SK-N-SH (cell line): ENCODE measurements around the gene ERCC8. TPM values are rescaled to one million over a fixed set of nuclear protein-coding genes. Genes with fewer than 3 reads are reported as not detected.
"Not testable (repeated sequence)": the region's sequence is repeated elsewhere in the genome, so short reads cannot be mapped to it uniquely, and the experiment has no call there.

ENCODE experiments used
- CTCF ChIA-PET: fragments of 300-600, 350-600 bp; formaldehyde crosslinking; extraction: SDS; loops from one replicate; lab custom pipeline; 2021; lab: Yijun Ruan, JAX
- POLR2A ChIA-PET: fragments of 350-600 bp; sonication (Branson Sonifier 250); formaldehyde crosslinking; extraction: SDS; loops from one replicate; lab custom pipeline; 2020; ENCODE audit warnings: antibody characterized with exemption, inconsistent platforms; lab: Yijun Ruan, JAX
- DNase-seq: peaks from one replicate; pipeline ENCODE4 v3.0.0; 2012
- H2AFZ ChIP-seq: fragments of 200-600 bp; sonication (generic); 2 replicates; pipeline ENCODE4 v1.8.1; 2016; ENCODE audit warnings: antibody characterized with exemption, mild to moderate bottlenecking, low read depth
- H3F3A ChIP-seq: fragments of 200-600 bp; sonication (generic); replicated peaks from 2 replicates; pipeline ENCODE3; 2016; ENCODE audit warnings: antibody characterized with exemption, mild to moderate bottlenecking; ENCODE audit not compliant: insufficient read depth
- H3K27ac ChIP-seq, 2 experiments: fragments of 200-500 bp in 1 of 2; fragments of 200-600 bp in 1 of 2; sonication (Bioruptor generic) in 1 of 2; sonication (generic), shearing (Covaris generic) in 1 of 2; 2 replicates each; pipeline versions ENCODE4 v1.5.1 to v1.6.1; 2014 to 2016; ENCODE audit warnings: low read depth in 2 of 2, inconsistent platforms in 1 of 2, low read length in 1 of 2, mild to moderate bottlenecking in 1 of 2, mixed read lengths in 1 of 2
- H3K27me3 ChIP-seq: fragments of 200-600 bp; sonication (generic), shearing (Covaris generic); 2 replicates; pipeline ENCODE4 v1.6.1; 2016; ENCODE audit warnings: mixed run types; ENCODE audit not compliant: insufficient read depth
- H3K36me3 ChIP-seq, 2 experiments: fragments of 200-500 bp in 1 of 2; fragments of 200-600 bp in 1 of 2; sonication (Bioruptor generic) in 1 of 2; sonication (generic) in 1 of 2; replicated peaks in 1 of 2; 2 replicates each; pipeline versions ENCODE3 to v1.5.1; 2014 to 2016; ENCODE audit warnings: low read length in 1 of 2, mild to moderate bottlenecking in 1 of 2; ENCODE audit not compliant: insufficient read depth in 2 of 2, control insufficient read depth in 1 of 2
- H3K4me1 ChIP-seq, 2 experiments: fragments of 200-500 bp in 1 of 2; fragments of 200-600 bp in 1 of 2; sonication (Bioruptor generic) in 1 of 2; sonication (generic), shearing (Covaris generic) in 1 of 2; 2 replicates each; pipeline versions ENCODE4 v1.5.1 to v1.6.1; 2014 to 2016; ENCODE audit warnings: low read depth in 1 of 2, low read length in 1 of 2, mixed run types in 1 of 2; ENCODE audit not compliant: insufficient read depth in 2 of 2, control insufficient read depth in 1 of 2
- H3K4me2 ChIP-seq: fragments of 200-600 bp; sonication (generic), shearing (Covaris generic); 2 replicates; pipeline ENCODE4 v1.6.1; 2017; ENCODE audit warnings: mixed run types
- H3K4me3 ChIP-seq, 2 experiments: fragments of 200-500 bp in 1 of 2; fragments of 200-600 bp in 1 of 2; sonication (Bioruptor generic) in 1 of 2; sonication (generic), shearing (Covaris generic) in 1 of 2; 2 replicates each; pipeline versions ENCODE4 v1.5.1 to v1.8.1; 2014 to 2016; ENCODE audit warnings: low read depth in 2 of 2, inconsistent platforms in 1 of 2, low read length in 1 of 2, mild to moderate bottlenecking in 1 of 2, mixed read lengths in 1 of 2, moderate library complexity in 1 of 2
- H3K79me2 ChIP-seq: fragments of 200-600 bp; sonication (generic); 2 replicates; pipeline ENCODE4 v1.8.1; 2017; ENCODE audit warnings: mild to moderate bottlenecking; ENCODE audit not compliant: insufficient read depth
- H3K9ac ChIP-seq: fragments of 200-600 bp; sonication (generic); 2 replicates; pipeline ENCODE4 v1.6.1; 2017; ENCODE audit warnings: mixed run types
- H3K9me2 ChIP-seq: fragments of 200-600 bp; sonication (generic); 2 replicates; pipeline ENCODE4 v1.6.1; 2017; ENCODE audit warnings: mixed run types
- H3K9me3 ChIP-seq: fragments of 200-600 bp; sonication (generic); 2 replicates; pipeline ENCODE4 v1.6.1; 2017; ENCODE audit warnings: mixed run types, mild to moderate bottlenecking, moderate library complexity
- H4K20me1 ChIP-seq: fragments of 200-600 bp; sonication (generic); 2 replicates; pipeline ENCODE4 v1.6.1; 2017; ENCODE audit warnings: mild to moderate bottlenecking, mixed run types; ENCODE audit not compliant: insufficient read depth
- CHD2 ChIP-seq: fragments of 150-350 bp; IDR thresholded peaks from 2 replicates; pipeline ENCODE4 v1.6.1; 2018; ENCODE audit warnings: low read length; ENCODE audit not compliant: partially characterized antibody
- FOXJ3 ChIP-seq: sonication (generic); formaldehyde crosslinking; IDR thresholded peaks from 2 replicates; pipeline ENCODE4 v1.5.1; 2020; ENCODE audit warnings: mild to moderate bottlenecking, missing genetic modification reagents
- RXRA ChIP-seq: IDR thresholded peaks from 2 replicates; pipeline ENCODE4 v1.4.0; 2012; ENCODE audit warnings: low read depth, mild to moderate bottlenecking, borderline replicate concordance
- WGBS: methylation state at CpG from one replicate; pipeline ENCODE4 v1.1.6; 2017; ENCODE audit warnings: low lambda C conversion rate; 5-methylcytosine and 5-hydroxymethylcytosine counted together
- polyA plus RNA-seq, 3 experiments: library from polyadenylated mRNA; depleted of rRNA; stranded (reverse); fragments of >200 nt; gene quantifications; 2 replicates each; pipeline ENCODE4 v1.2.3, GENCODE V29; 2012
- TF ChIP-seq, protein P1 (sequence below): fragments of 200-600 bp; sonication (generic); IDR thresholded peaks from 2 replicates; pipeline ENCODE4 v1.6.1; 2017; ENCODE audit warnings: antibody characterized with exemption, mild to moderate bottlenecking, moderate library complexity
- TF ChIP-seq, protein P2 (sequence below): IDR thresholded peaks from 2 replicates; pipeline ENCODE4 v1.4.0; 2012; ENCODE audit warnings: low read depth, borderline replicate concordance

The ERCC8 gene
- polyA plus RNA-seq, 1 of the 3 experiments (the other 2 are of a cell fraction), result 11.6 TPM

DNA sequence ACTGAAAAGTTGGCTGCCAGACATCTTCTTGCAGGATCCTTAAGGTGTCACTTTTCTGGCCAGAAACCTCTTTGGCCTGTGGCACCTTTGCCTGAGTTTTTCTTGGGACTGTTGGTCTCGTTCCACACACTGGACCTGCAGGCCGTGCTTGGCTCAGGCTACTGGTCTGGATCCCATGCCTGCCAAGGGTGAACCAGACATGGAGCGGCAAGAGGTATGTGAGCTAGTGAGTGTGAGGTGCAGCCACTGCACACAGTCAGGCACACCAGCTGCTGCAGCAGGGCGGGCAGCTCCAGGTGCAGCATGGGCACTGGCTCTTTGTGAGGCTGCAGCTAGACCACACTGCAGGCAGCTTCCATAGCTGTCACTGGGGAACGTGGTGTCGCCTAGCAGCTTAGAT lies 48.0 kb upstream of the ERCC8 start:
- TF ChIP-seq, protein P1, sequence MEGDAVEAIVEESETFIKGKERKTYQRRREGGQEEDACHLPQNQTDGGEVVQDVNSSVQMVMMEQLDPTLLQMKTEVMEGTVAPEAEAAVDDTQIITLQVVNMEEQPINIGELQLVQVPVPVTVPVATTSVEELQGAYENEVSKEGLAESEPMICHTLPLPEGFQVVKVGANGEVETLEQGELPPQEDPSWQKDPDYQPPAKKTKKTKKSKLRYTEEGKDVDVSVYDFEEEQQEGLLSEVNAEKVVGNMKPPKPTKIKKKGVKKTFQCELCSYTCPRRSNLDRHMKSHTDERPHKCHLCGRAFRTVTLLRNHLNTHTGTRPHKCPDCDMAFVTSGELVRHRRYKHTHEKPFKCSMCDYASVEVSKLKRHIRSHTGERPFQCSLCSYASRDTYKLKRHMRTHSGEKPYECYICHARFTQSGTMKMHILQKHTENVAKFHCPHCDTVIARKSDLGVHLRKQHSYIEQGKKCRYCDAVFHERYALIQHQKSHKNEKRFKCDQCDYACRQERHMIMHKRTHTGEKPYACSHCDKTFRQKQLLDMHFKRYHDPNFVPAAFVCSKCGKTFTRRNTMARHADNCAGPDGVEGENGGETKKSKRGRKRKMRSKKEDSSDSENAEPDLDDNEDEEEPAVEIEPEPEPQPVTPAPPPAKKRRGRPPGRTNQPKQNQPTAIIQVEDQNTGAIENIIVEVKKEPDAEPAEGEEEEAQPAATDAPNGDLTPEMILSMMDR, result no peak
- TF ChIP-seq, all 33 proteins: peak for 0
- CTCF ChIA-PET, result interaction anchor here (1.0 to 1.6 kb wide), 2 partner anchors 33 to 305 kb away, joined by 3 to 4 read pairs; no protein-coding TSS in a partner anchor
- DNase-seq, result no peak
- 95% methylated on average over 6 of the region's 6 CpGs for WGBS
- H3K27ac ChIP-seq, result no peak overlapping the region
- H3K36me3 ChIP-seq, result no peaks in the 10 kb centered on the region
- no peaks in the 10 kb centered on the region for H3K9me2 ChIP-seq
- POLR2A ChIA-PET, result no interaction called here
- H2AFZ ChIP-seq, result no peak overlapping the region
- H3F3A ChIP-seq, result no peaks in the 10 kb centered on the region
- no peak overlapping the region for H3K9ac ChIP-seq
- H4K20me1 ChIP-seq, result no peaks in the 10 kb centered on the region
- no peak overlapping the region for H3K4me2 ChIP-seq
- peaks cover 0 to 7% of the 10 kb centered on the region in 2 experiments; a peak in 2 of 4 replicates for H3K4me1 ChIP-seq
- H3K9me3 ChIP-seq, result peaks cover 3% of the 10 kb centered on the region; the same call in 1 of the 2 replicates
- H3K4me3 ChIP-seq, result no peak overlapping the region
- H3K27me3 ChIP-seq, result no peaks in the 10 kb centered on the region
- no peaks in the 10 kb centered on the region for H3K79me2 ChIP-seq

DNA sequence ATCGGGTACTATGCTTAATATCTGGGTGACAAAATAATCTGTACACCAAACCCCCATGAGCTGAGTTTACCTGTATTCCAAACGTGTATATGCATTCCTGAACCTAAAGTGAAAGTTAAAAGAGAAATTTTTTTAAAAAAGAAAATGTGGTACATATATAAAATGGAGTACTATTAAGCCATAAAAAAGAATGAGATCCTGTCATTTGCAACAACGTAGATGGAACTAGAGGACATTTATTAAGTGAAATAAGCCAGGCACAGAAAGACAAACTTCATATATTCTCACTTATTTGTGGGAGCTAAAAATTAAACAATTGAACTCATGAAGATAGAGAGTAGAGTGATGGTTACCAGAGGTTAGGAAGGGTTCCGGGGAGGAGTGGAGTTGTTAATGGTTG lies 44.9 kb upstream of the ERCC8 start:
- H3K9ac ChIP-seq, result no peak overlapping the region
- WGBS, result 80% methylated on average over 4 of the region's 4 CpGs
- H3K9me3 ChIP-seq, result peaks cover 3% of the 10 kb centered on the region; the same call in 1 of the 2 replicates
- no peaks in the 10 kb centered on the region for H3K27me3 ChIP-seq
- H3K36me3 ChIP-seq, result no peaks in the 10 kb centered on the region
- DNase-seq, result no peak
- no peaks in the 10 kb centered on the region for H4K20me1 ChIP-seq
- ChIA-PET CTCF (no interaction called here), POLR2A (no interaction called here)
- no peaks in the 10 kb centered on the region for H3K9me2 ChIP-seq
- no peaks in the 10 kb centered on the region for H3K4me1 ChIP-seq
- H3F3A ChIP-seq, result no peaks in the 10 kb centered on the region
- H3K79me2 ChIP-seq, result no peaks in the 10 kb centered on the region
- H3K4me3 ChIP-seq, result no peak overlapping the region
- no peak overlapping the region for H3K27ac ChIP-seq
- no peak overlapping the region for H3K4me2 ChIP-seq
- TF ChIP-seq FOXJ3 (CRISPR knock-in tag), result no peak
- TF ChIP-seq, protein P1, result no peak
- TF ChIP-seq, protein P2, sequence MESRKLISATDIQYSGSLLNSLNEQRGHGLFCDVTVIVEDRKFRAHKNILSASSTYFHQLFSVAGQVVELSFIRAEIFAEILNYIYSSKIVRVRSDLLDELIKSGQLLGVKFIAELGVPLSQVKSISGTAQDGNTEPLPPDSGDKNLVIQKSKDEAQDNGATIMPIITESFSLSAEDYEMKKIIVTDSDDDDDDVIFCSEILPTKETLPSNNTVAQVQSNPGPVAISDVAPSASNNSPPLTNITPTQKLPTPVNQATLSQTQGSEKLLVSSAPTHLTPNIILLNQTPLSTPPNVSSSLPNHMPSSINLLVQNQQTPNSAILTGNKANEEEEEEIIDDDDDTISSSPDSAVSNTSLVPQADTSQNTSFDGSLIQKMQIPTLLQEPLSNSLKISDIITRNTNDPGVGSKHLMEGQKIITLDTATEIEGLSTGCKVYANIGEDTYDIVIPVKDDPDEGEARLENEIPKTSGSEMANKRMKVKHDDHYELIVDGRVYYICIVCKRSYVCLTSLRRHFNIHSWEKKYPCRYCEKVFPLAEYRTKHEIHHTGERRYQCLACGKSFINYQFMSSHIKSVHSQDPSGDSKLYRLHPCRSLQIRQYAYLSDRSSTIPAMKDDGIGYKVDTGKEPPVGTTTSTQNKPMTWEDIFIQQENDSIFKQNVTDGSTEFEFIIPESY, result no peak
- no peak for TF ChIP-seq CHD2
- TF ChIP-seq RXRA, result no peak
- no peak overlapping the region for H2AFZ ChIP-seq

DNA sequence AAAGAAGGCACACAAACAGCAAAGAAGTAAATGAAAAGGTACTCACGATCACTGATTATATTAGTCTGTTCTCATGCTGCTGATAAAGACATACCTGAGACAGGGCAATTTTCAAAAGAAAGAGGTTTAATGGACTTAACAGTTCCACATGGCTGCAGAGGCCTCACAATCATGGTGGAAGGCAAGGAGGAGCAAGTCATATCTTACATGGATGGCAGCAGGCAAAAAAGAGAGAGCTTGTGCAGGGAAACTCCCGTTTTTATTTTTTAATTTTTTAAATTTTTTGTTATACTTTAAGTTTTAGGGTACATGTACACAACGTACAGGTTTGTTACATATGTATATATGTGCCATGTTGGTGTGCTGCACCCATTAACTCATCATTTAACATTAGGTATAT lies 37.3 kb upstream of the ERCC8 start:
- H4K20me1 ChIP-seq, H3K9me2 ChIP-seq, H3K4me3 ChIP-seq, H2AFZ ChIP-seq, H3K79me2 ChIP-seq, H3K4me2 ChIP-seq, CTCF ChIA-PET, DNase-seq, H3K9ac ChIP-seq, H3F3A ChIP-seq, H3K27me3 ChIP-seq, H3K4me1 ChIP-seq, H3K27ac ChIP-seq, POLR2A ChIA-PET, H3K9me3 ChIP-seq, H3K36me3 ChIP-seq: not testable (repeated sequence)
- 92% methylated on average over 3 of the region's 3 CpGs for WGBS
